MM.1S (cell line): ENCODE results near the gene ABCC8.

ENCODE experiments used
- DNase-seq: peaks from one replicate; pipeline ENCODE4 v3.0.0-alpha.2; 2015
- H2AFZ ChIP-seq: fragments of 300-600 bp; sonication (generic); 2 replicates; pipeline ENCODE4 v1.6.0; 2016; ENCODE audit warnings: antibody characterized with exemption, low read length
- H3F3A ChIP-seq: fragments of 300-600 bp; sonication (generic); 2 replicates; pipeline ENCODE4 v1.6.1; 2016; ENCODE audit warnings: mild to moderate bottlenecking, antibody characterized with exemption, low read length, moderate library complexity, mixed read lengths; ENCODE audit not compliant: insufficient read depth
- H3K27ac ChIP-seq: fragments of 300-600 bp; sonication (generic); 2 replicates; pipeline ENCODE4 v1.5.1; 2016; ENCODE audit warnings: mild to moderate bottlenecking, low read length
- H3K27me3 ChIP-seq: fragments of 300-600 bp; sonication (generic); replicated peaks from 2 replicates; pipeline ENCODE4 v1.6.0; 2016; ENCODE audit warnings: low read length; ENCODE audit not compliant: insufficient read depth
- H3K36me3 ChIP-seq: fragments of 300-600 bp; sonication (generic); replicated peaks from 2 replicates; pipeline ENCODE4 v1.6.1; 2016; ENCODE audit warnings: mild to moderate bottlenecking, low read length, mixed read lengths; ENCODE audit not compliant: insufficient read depth
- H3K4me1 ChIP-seq: fragments of 300-600 bp; sonication (generic); 2 replicates; pipeline ENCODE4 v1.6.1; 2016; ENCODE audit warnings: low read length, mixed read lengths
- H3K4me2 ChIP-seq: fragments of 300-600 bp; sonication (generic); 2 replicates; pipeline ENCODE4 v1.6.0; 2016; ENCODE audit warnings: low read depth, low read length
- H3K4me3 ChIP-seq: fragments of 300-600 bp; sonication (generic); 2 replicates; pipeline ENCODE4 v1.5.1; 2016; ENCODE audit warnings: low read length, mixed read lengths
- H3K79me2 ChIP-seq: fragments of 300-600 bp; sonication (generic); 2 replicates; pipeline ENCODE4 v1.6.1; 2016; ENCODE audit warnings: mixed run types, low read length, mixed read lengths
- H3K9ac ChIP-seq: fragments of 300-600 bp; sonication (generic); 2 replicates; pipeline ENCODE4 v1.6.1; 2016; ENCODE audit warnings: low read length, mixed read lengths
- H3K9me2 ChIP-seq: fragments of 300-600 bp; sonication (generic); replicated peaks from 2 replicates; pipeline ENCODE4 v1.6.1; 2016; ENCODE audit warnings: mild to moderate bottlenecking, low read length, mixed read lengths; ENCODE audit not compliant: insufficient read depth
- H3K9me3 ChIP-seq: fragments of 300-600 bp; sonication (generic); replicated peaks from 2 replicates; pipeline ENCODE4 v1.6.1; 2016; ENCODE audit warnings: mild to moderate bottlenecking, low read length, mixed read lengths; ENCODE audit not compliant: insufficient read depth
- H4K20me1 ChIP-seq: fragments of 300-600 bp; sonication (generic); 2 replicates; pipeline ENCODE4 v1.6.1; 2016; ENCODE audit warnings: mild to moderate bottlenecking, low read length, moderate library complexity, mixed read lengths; ENCODE audit not compliant: insufficient read depth
- CTCF ChIP-seq: fragments of 300-600 bp; sonication (generic); IDR thresholded peaks from 2 replicates; pipeline ENCODE4 v1.5.1; 2016; ENCODE audit warnings: antibody characterized with exemption, low read length, mixed read lengths
- EZH2 ChIP-seq: fragments of 300-600 bp; sonication (generic); optimal IDR thresholded peaks from 2 replicates; pipeline ENCODE3; 2017; ENCODE audit warnings: low read depth, mild to moderate bottlenecking, antibody characterized with exemption, low read length, mixed read lengths
- EZH2phosphoT487 ChIP-seq: fragments of 300-600 bp; sonication (generic); IDR thresholded peaks from 2 replicates; pipeline ENCODE4 v1.6.1; 2018; ENCODE audit warnings: antibody characterized with exemption, low read length

The ABCC8 gene

GRCh38 chr11:17423533-17424310 lies 52.9 kb downstream of the ABCC8 start:
- Histone ChIP-seq H3K4me2 (no peak overlapping the region), H3K4me3 (no peak overlapping the region), H3K27me3 (no peaks in the 10 kb centered on the region), H3K36me3 (no peaks in the 10 kb centered on the region), H3F3A (no peaks in the 10 kb centered on the region), H2AFZ (no peak overlapping the region), H3K4me1 (no peaks in the 10 kb centered on the region), H4K20me1 (no peaks in the 10 kb centered on the region), H3K9me2 (no peaks in the 10 kb centered on the region), H3K27ac (no peak overlapping the region), H3K79me2 (no peaks in the 10 kb centered on the region), H3K9me3 (no peaks in the 10 kb centered on the region), H3K9ac (no peak overlapping the region)
- TF ChIP-seq EZH2 = no peak
- DNase-seq = no peak

GRCh38 chr11:17421781-17422180 lies 54.9 kb downstream of the ABCC8 start:
- Histone ChIP-seq H3K27ac (no peak overlapping the region), H3K36me3 (no peaks in the 10 kb centered on the region), H3K4me3 (no peak overlapping the region), H3K27me3 (no peaks in the 10 kb centered on the region), H3K9me2 (no peaks in the 10 kb centered on the region), H2AFZ (no peak overlapping the region), H3F3A (no peaks in the 10 kb centered on the region), H3K9ac (no peak overlapping the region), H3K9me3 (no peaks in the 10 kb centered on the region), H4K20me1 (no peaks in the 10 kb centered on the region), H3K4me1 (no peaks in the 10 kb centered on the region), H3K79me2 (no peaks in the 10 kb centered on the region), H3K4me2 (no peak overlapping the region)
- no peak for TF ChIP-seq EZH2phosphoT487
- no peak for TF ChIP-seq CTCF
- TF ChIP-seq EZH2 = no peak
- DNase-seq = no peak

GRCh38 chr11:17418444-17419081 lies 58.1 kb downstream of the ABCC8 start:
- no peaks in the 10 kb centered on the region for H3K9me3 ChIP-seq
- no peaks in the 10 kb centered on the region for H3K4me1 ChIP-seq
- no peaks in the 10 kb centered on the region for H3F3A ChIP-seq
- no peaks in the 10 kb centered on the region for H3K79me2 ChIP-seq
- no peak overlapping the region for H3K4me2 ChIP-seq
- DNase-seq = no peak
- no peaks in the 10 kb centered on the region for H3K9me2 ChIP-seq
- H3K27ac ChIP-seq = no peak overlapping the region
- TF ChIP-seq EZH2 (no peak), EZH2phosphoT487 (no peak), CTCF (no peak)
- no peak overlapping the region for H2AFZ ChIP-seq
- H3K27me3 ChIP-seq = no peaks in the 10 kb centered on the region
- H3K36me3 ChIP-seq = no peaks in the 10 kb centered on the region
- H3K4me3 ChIP-seq = no peak overlapping the region
- H3K9ac ChIP-seq = no peak overlapping the region
- H4K20me1 ChIP-seq = no peaks in the 10 kb centered on the region

- no peaks in the 10 kb centered on the region for H3F3A ChIP-seq
- H2AFZ ChIP-seq = no peak overlapping the region
- H3K4me1 ChIP-seq = no peaks in the 10 kb centered on the region
- no peak overlapping the region for H3K27ac ChIP-seq
- DNase-seq = no peak
- H3K36me3 ChIP-seq = no peaks in the 10 kb centered on the region
- no peaks in the 10 kb centered on the region for H3K27me3 ChIP-seq
- no peaks in the 10 kb centered on the region for H3K9me2 ChIP-seq
- H3K9ac ChIP-seq = no peak overlapping the region
- H3K79me2 ChIP-seq = no peaks in the 10 kb centered on the region
- H4K20me1 ChIP-seq = no peaks in the 10 kb centered on the region
- TF ChIP-seq CTCF (no peak), EZH2phosphoT487 (no peak), EZH2 (no peak)
- H3K4me2 ChIP-seq = no peak overlapping the region
- no peak overlapping the region for H3K4me3 ChIP-seq
- H3K9me3 ChIP-seq = no peaks in the 10 kb centered on the region
These were observed 60.2 kb downstream of the ABCC8 start for GRCh38 chr11:17416492-17416891.
